ENCODE data around the gene TBC1D5. TPM values are rescaled to one million over a fixed set of nuclear protein-coding genes. Genes with fewer than 3 reads are reported as not detected.
A peak's percentile ranks its signal among the peaks of the same experiment; 100 is the strongest.

Gene TBC1D5
- total RNA-seq, 1 donor from 2014 or later = 98.7 TPM

DNA sequence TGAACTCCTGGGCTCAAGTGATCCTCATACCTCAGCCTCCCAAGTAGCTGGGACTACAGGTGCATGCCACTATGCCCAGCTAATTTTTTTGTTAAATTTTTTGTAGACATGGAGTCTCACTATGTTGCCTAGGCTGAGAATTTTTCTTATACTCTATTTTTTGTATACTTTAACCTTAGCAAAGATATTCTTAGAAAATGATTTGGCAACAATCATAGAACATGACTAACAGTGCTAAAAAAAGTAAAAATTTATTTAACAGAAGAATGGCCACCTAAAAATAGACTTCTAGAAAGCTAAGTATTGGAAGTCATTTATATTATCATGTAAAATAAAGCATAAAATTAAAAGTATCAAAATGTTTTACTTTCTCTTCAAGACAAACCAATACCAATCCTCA is 535.4 kb downstream of the TBC1D5 start:
- DNase-seq = no peak

DNA sequence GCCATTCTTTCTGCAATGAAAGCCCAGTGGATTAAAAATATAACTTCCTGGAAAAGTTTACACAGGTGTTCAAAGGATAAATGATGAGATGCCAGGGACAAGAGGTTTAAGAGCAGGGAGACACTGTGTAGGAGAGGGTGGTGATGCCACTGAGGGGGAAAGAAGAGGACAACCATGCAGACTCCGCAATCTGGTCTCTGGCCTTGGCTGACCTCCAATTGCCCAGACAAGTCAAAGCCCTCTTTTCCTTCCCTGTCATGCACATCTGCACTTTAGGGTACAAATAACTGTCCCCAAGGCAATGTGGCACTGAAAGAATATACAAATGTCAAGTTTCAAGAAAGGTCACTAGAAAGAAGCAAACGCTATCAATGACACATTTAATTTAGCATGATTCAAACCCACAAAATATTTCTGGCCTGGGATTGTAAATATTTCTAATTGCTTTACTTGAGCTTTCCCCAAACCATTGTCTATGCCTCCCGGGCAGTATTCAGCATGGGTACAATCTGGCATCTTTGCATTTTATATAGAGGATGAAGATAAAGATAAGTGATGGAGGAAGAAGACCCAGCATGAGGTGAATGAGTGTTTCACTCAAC is 538.3 kb downstream of the TBC1D5 start:
- no peak for DNase-seq

DNA sequence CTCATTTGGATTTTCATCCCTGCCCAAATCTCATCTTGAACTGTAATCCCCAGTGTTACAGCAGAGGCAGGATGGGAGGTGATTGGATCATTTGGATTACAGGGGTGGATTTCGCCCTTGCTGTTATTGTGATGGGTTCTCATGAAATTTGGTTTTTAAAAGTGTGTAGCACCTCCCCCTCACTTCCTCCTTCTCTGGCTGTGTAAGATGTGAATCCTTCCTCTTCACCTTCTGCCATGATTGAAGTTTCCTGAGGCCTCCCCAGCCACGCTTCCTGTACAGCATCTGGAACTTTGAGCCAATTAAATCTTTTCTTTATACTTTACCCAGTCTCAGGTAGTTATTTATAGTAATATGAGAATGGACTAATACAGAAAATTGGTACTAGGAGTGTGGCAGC is 540.9 kb downstream of the TBC1D5 start:
- DNase-seq = no peak

DNA sequence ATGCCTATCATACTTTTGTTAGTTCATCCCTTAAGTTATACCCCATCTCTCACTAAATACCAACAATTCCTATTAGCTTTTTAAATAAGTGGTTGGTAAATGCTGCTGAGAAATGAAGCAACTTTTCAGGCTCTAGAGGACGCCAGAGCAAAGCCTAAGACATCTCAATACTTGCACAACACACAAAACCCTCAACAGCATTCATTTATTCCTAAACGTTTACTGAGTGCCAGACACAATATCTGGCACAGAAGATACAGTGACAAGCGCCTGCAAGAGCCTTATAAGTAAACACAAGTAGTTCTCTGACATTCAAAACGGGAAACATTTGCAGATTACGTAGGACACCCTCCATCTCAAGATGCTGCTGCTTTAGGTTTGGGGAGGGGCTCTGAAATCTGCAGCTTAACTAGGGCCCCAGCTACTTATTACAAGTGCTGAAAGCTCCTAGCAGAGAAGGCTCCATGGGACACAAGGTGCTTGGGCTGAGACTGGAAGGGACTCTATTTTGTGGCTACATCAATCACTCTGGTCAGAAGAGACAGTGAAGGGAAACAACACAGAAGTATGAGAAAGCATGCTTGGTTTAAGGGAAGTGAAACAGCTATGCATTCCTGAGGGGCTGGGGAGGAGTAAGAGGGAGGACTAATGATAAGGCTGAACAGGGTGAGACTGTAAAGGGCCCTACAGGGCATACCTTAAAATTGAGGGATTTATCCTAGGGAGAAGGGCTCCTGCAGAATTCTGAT is 546.4 kb downstream of the TBC1D5 start:
- DNase-seq = no peak

DNA sequence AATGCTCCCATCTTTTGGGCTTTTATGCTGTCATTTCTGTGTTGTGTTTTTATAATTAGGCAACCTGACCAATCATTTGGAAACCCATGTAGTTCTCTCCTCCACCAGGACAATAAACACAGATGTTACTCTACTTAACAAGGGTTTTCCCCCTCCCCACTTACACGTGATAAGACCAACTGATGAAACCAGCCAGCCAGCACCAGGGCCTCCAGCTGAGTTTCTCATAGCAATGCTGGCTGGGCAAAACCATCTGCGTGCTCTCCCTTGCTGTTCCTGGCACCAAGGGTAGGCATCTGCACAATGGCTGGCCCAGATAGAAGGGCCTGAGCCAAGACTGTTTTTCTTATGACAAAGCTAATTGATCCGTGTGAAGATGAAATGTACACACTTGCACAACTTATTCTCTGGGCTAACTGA is 547.2 kb downstream of the TBC1D5 start:
- no peak for DNase-seq

DNA sequence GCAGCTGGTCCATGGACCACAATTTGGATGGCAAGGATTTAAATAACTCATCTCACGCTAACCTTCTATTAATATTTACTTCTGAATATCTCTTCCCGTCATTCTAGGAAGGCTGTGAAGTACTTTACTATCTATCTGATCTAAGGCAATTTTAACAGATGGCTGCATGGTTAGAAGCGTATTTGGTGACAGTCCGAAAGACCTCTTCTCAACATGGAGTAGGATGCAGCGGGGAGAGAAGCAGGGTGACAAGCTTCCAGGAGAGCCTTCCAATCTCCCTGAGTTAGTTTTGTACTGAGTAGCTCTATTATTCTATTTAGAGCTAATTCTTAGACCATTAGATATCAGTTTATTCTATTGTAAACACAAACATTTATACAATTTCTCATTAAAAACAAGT is 548.3 kb downstream of the TBC1D5 start:
- no peak for DNase-seq

DNA sequence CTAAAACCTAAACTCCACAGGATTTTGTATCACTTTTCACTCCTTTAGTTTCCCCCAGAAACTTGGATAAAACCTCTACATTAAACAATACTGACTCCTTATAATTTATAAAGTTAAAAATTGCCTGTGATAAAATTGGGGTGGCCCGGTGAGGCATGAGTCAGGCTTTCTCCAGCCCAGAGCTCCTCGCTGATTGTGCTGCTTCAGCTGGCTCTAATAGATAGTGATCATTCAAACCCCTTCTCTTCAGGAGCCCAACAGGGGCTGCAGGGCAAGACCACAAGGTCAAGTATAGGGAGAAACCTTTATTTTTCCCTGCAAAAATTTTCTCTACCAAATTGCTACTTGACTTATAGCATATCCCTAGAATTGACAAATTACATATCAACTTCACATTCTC is 549.4 kb downstream of the TBC1D5 start:
- no peak for DNase-seq

DNA sequence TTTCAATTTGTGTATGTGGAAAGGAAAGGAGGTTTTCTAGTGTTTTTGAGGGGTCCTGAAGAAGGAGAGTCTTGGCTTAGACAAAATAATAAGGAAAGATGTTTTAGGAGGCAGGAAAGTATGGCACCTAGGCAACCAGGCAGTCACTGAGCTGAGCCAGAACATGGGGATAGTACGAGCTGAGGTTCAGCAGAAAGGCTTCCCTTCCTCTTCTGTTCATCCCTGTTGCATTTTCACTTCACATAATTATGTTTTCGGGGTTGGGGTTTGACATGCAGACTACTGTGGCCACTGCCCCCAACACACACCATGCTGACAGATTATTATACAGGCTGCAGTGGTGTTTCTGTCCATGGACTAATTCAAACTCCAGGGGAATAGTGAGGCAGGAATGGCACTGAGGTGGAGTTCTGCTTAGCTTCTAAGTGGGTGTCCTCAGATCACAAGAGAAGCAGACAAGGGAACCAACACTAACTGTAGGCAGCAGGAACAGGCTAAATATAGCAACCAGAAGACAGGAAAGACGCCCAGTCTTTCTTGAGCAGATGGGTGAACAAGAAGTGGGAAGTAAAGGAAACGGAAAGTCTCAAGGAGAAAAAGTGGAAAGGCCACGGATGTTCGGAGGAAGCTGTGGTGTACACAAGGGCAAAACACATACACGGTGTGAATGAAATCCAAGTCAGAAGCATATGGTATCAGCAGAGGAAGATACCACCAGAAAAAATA is 551.9 kb downstream of the TBC1D5 start:
- no peak for DNase-seq

DNA sequence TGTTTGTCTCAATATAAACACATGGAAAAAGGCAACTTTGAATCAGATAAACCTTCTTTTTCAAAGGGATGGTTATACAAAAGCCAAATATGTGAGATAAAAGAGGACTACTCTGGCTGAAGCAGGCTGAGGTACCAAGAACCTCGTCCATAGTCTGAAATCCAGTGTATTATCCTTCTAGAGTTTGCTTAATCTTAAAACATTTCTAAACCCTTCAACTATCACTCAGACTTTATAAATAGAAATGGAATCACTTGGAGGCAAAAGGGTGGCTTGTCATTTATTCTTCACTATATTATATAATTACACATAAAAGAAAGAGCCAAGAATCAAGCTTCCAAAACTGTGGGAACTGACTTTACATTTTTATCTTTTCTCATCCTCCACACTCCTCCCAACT is 554.1 kb downstream of the TBC1D5 start:
- DNase-seq = no peak

DNA sequence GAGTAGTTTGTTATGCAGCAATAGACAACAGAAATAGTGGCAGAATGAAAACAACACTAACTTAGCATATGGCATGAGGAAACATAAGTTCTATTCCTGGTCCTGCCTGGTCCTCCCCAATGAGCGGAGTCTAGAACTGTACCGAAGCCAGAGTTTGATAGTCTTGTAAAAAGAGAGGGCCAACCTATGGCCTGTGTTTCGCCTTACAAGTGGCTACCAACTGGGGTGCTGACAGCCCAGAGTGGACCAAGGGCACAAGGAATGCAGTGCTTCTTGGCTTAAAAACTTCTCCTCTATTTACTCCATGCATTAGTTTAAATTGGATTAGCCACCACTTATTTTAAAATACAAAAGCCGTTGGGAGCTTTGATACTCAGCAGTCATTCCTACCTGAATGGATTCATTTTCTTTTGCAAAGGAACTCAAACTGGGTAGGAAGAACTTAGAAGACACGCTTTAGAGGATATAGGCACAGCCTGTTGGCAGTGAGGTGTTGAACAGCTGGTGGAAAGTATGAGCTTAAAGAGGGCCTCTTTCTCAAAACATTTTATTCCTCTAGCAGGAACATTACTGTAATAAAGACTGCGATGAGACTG is 554.7 kb downstream of the TBC1D5 start:
- no peak for DNase-seq

DNA sequence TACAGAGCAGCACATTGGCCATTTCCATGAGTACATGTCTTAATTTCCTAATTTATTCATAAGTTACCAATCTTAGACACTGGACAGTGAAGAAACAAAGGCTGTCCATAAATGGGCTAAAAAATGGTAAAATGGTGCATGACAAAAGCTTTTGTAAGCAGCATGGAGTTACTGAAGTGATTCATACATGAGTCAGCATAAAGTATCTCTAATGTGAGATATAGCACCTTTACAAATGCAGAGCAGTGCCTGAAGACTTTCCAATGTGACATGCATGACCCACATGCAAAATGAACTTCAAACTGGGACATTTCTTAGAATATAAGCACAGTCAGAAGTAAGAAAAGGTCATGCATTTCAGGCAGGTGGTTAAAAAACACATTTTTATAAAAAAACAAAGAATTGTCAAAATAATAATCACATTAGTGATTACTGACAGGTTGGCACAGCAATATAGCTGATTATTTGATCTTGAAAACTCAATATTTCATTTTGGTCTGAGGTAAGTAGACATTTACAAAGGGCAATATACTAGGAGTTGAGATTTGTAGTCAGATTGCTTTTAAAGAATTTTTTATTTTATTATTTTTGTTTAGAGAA is 558.4 kb downstream of the TBC1D5 start:
- peak; percentile 29 for DNase-seq

DNA sequence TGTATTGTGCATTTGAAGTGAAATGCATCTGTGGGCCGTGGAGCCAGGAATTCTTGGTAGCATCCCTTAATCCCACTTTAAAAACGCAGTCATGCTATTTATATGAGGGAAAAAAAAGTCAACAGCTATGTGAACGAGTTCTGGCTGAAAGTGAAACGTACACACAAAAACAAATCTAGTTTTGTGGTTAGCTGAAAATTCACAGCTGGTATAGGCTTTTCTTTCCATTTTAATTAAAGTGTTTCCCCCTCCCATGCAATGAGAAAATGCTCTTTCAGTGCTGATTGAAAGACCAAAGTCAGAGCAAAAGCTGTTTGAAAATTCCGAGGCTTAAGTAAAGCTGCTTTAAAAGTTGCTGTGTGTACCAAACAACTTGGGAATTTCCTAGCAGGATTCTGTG is 560.3 kb downstream of the TBC1D5 start:
- no peak for DNase-seq

DNA sequence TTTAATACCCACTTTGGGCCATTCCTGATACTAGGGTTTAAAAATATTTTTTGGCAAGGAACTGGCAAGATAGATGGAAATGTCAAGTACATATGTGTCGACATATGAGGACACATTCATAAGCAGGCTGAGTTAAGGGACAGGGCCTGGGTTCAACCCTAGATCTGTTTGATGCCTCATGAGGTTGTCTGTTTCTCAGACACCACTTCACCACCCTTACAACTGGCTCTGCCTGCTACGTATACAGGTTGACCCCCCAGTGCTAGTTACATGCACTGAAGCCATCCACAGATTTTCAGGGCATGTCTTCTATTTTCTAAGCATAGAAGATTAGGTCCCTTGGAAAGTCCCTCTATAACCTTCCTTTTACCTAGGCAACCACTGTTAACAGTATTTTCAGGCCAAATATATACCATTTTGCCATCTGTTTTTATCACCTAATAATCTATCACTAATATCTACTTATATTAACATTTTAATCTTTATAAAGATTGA is 561.0 kb downstream of the TBC1D5 start:
- no peak for DNase-seq

DNA sequence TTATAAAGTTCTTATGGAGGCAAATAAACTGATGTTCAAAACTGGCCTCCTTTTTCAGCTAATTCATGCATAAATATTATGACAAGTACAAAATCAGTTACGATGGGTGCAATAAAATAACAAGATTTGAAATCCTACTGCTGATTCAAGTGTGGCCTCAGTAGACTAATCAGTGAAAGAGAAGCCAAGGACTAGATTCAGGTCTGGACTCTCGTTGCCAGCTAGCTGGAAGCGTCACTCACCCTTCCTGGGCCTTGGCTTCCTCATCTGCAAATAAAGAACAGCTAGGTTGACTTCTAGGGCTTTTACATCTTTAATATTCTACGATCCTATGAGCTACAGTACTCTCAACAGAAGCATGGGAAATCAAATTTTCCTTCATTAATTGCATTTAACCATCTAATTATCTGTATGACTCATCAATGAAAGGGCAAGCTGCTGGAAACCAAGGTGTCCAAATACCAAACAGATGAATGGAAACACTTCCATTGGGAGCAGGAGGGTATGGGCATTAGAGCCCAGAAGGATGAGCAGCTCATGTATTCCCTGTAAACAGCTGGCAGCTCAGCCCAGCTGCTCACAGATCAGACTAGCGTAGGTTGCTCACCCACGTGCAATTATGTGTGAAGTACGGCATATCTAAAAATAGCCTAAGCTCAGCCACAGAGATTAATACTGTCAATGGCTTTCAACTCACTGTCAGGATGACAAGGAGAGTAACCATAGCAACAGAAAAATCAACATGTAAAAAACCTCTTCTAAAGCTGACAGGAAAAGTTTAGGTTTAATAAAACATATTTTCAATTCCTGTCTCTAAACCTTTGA is 562.8 kb downstream of the TBC1D5 start:
- DNase-seq = peak; percentile 12

DNA sequence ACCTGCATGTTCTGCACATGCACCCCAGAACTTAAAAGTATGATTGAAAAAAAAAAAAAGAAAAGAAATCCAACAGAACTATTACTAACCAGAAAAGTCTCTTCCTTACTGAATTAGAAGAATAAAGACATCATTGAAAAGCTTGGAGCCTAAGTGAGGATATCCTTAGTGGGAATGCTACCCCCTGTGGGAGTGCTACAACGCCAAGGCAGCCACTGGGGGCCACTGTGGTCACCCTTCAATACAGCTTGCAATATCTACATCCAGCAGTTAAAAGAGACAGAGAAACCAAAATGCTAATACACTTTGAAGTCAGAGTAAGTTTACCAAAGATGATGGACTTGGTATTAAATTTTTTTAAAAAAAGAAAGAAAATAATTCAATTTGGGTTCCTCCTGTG is 565.7 kb downstream of the TBC1D5 start:
- DNase-seq = no peak

DNA sequence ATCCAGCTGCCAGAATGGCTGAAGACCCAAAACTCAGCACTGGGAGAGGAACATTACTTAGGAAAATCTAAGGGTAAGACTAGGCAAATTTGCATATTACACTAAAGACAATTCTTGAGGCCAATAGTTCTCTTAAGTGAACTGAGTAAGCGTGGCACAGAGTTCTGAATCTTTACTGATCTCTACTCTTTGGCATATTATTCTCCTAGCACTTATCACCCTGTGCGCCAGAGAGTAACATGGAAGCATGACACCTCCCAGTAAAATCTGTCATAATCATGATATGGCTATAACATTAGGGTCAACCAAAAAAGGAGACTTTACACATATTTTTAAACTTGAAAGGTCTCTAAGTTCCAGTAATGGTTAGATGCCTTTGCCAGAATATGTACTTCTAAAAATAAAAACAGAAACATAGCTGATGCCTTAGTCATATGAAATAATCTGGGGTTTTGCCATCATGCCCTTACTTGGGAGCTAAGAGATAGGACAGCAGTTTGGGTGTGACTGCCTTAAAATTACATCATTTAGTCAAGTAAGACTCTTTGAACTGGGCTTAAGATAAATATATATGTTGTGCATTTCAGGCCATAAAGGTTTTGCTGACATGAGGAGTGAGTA is 567.1 kb downstream of the TBC1D5 start:
- no peak for DNase-seq

DNA sequence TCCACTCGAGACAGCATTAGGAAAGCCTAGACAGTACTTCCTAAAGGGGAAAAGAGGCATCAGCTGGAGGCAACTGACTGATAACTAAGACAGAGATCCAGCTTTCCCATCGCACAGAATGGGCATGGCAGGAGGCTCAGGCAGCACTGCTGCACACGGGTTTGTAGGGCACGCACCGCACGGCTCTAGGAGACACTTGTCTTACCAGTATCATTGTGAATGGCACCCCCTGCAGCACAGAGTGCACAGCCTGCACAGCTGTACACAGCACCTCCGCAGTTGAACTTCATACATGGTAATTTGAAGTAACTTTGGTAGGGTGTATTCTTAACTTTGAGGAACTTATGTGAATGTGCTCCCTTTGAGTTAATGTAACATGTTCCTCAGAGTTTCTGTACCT is 576.1 kb downstream of the TBC1D5 start:
- no peak for DNase-seq

DNA sequence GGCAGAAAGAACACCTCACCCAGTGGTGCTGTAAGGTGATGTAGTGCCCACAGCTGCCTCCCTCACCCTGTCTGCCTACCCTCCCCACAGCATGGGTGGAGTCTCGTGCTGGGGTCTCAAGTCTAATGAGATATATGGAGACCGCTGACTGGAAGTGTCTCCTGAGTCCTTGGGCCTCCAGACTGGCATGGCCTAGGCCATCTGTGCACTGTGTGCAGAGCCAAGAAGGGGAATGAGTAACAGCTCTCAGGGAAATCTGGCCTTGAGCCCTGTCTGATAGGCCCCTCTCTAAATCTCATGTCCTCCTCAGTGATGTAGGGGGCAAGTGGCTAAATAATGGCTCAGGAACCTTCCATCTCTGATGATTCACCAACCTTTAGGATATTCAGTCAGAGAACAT is 580.3 kb downstream of the TBC1D5 start:
- no peak for DNase-seq

DNA sequence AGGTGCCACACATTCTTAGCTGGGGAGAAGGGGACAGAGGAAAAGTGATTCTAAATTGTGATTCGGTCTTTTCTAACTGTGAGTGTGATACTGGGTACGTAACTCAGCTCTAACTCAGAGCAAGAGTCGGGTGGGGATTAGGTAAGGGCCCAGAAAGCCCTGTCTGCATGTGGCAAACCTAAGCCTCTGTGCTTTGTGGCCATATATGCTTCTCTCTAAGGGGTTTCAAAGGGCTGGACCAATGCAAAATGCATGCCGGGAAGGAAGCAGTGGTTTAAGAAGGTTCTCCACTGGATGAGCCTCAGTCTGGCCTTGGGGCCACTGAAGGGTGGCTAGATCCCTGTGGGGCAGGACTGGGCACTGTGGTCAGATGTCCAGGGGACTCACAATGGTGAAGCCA is 581.8 kb downstream of the TBC1D5 start:
- no peak for DNase-seq

DNA sequence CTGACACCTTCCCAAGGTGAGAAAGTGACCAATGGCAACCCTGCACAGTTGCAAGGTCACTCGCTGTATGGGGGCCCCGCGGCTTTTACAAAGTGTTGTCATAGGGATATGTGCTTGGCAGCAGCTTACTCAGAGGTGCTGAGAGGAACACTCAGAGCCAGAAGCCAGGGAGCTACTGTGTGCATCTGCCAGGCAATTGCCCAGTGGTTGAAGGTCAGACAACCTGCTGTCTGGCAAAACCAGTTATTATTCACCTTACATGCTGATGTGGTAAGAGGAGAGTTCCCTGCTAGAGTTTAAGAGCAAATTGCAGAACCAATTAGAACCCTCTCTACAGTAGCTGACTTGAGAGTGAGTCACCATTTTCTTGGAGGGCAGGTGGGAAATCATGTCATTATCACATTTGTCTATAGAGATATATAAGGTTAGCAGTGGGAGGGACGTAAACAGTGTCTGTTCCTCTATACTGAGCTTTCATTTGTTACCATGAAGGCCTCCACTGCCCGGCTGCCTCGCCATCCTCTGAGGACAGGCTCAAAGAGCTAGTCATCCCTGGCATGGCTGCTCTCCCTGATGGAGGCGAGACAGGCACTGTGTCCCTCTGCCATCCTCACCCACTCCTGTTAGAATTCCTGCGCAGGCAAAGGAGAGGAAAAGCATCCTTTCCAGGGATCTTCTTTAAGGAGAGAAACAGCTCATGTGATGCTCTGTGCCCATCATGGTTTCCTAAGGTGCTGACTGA is 583.3 kb downstream of the TBC1D5 start:
- DNase-seq = no peak

DNA sequence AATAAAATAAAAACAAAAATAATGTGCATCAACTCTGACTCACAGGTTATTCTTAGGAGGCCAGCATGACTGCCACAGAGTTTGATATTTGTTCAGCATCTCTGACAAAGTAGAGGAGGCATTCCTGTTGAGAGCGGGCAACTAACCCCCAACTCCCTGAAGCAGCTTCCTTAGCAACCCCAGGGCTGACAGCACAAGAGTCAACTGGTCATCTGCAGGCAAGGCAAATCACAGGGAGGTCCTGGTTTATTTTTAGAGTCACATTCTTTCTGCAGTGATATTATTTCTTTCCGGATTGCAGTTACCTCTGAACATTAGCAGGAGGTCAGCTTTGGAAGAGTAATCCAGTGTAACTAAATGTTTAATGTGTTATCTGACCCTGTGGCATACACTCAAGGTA is 584.7 kb downstream of the TBC1D5 start:
- no peak for DNase-seq
